Head of caudate nucleus (tissue), 42 donors: ENCODE results near the gene CIROP.
A peak's percentile ranks its signal among the peaks of the same experiment; 100 is the strongest.

Source experiments
- DNase-seq, 42 donors: peaks; one replicate each; pipeline versions ENCODE4 v3.0.0 to v3.0.0-alpha.2; 2020 to 2021; ENCODE audit warnings: mixed read lengths in 7 of 42
- intact Hi-C: fragments of 100-400 bp; cut with DNase I; formaldehyde crosslinking; loops from one replicate; pipeline ENCODE4 v1.15.0; 2022

CIROP gene

DNA sequence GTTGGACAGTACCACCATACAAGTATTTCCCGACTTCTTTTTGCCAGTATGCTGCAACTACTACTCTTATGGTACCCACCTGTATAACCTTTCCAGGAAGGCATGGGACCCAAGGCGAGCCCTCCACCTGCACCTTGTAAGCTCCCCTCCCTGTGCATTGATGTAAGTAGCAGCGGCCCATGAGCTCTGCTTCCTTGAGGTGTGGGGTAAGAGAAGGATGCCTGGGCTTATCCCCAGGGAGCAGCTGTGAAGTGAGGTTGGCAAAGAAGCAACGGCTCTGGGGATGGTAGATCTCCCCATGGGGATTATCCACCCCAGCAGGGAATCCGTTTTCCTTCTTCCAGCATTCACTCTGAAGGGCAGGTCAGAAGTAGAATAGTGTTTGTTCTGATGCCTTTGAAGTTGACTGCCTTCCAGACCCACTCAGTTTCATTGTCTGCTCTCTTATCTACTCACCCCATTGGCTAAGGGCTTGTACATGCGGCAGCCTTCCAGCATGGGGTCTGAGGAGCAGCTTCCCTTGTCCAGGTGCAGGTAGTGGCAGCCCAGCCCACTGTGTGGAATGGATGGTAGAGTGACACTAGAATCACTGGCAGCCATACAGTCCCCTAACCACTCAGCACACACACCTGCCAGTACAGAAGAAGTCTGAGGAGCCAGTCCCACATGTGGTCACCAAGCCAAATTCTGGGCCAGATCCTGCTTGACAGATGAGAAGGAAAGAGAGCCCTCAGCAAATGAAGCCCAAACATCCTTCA is 3.4 kb downstream of the CIROP start:
- intact Hi-C loops = no loop called here
- peak in 1 of 42 donors; percentile 0 for DNase-seq

- peak in 1 of 42 donors; percentile 1 for DNase-seq
- intact Hi-C loops = loop anchor here (10.0 kb wide), 1 partner anchor 205 kb away; the partner anchor contains the start of genes BCL2L2 and PPP1R3E
Observed at GRCh38 chr14:23099212-23099861, 5.5 kb downstream of the CIROP start.

DNA sequence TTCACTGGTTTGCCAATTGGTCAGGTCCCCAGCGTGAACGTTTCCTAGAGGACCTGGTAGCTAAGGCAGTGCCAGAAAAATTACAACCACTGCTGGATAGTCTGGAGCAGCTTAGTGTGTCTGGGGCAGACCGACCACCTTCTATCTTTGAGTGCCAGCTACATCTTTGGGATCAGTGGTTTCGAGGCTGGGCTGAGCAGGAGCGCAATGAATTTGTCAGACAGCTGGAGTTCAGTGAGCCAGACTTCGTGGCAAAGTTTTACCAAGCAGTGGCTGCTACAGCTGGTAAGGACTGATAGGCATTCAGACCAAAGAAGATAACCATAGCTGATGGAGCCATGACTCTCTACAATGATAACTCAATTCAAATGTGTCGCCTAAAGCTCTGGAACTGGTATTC is 7.0 kb downstream of the CIROP start:
- DNase-seq = no peak
- intact Hi-C loops = loop anchor here (10.0 kb wide), 1 partner anchor 207 kb away; the partner anchor contains the start of genes BCL2L2 and PPP1R3E

DNA sequence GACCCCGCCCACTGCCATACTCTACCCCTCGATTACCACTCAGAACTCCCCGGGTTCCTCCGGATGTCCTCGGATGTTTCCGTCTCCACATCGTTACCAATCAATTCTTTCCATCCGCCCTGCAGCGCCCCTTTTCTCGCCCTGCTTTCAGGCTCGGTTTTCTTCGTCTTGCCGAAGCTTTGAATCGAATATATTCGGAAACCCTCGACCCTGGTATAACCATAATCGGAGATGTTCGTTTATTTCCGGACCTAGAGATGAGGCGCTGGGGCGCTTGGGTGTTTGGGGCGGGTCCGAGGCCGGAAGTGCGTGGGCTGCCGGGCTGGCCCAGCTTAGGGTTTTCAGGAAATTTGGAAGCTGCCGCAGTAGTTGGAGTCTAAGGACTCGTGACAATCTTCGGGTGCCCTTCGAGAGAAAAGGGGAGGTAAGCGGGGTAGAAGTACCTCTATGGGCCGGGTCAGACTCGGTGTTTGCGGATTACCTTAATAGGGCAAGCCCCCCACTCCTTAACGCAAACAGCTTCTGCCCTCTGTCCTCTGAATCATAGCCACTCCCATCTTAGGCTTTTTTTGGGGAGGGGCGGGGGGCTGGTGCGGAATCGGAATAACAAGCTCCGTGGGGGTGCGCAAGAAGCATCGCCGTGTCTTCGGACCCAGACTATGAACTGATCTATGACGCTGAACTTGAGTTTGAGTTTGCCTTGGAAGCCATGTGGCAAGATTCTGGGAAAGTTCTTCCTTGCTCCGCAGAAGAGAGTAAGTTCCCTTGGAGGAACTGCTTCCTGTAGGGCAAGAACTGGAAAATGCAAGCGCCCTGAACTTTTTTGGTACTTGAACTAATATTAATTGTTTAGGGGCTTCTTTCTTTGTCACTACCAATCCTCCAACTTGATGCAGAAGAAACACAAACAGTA is 9.3 kb downstream of the CIROP start, which contains the start of gene C14orf119:
Gene C14orf119, plus strand, starts transcription at position 310 of the 913 bp plus-strand sequence. CDS start 2,154 bp downstream, outside the sequence.
- intact Hi-C loops = loop anchor here (10.0 kb wide), 1 partner anchor 209 kb away; the partner anchor contains the start of genes BCL2L2 and PPP1R3E
- peak; percentile 34 to 100 (median 100) for DNase-seq

DNA sequence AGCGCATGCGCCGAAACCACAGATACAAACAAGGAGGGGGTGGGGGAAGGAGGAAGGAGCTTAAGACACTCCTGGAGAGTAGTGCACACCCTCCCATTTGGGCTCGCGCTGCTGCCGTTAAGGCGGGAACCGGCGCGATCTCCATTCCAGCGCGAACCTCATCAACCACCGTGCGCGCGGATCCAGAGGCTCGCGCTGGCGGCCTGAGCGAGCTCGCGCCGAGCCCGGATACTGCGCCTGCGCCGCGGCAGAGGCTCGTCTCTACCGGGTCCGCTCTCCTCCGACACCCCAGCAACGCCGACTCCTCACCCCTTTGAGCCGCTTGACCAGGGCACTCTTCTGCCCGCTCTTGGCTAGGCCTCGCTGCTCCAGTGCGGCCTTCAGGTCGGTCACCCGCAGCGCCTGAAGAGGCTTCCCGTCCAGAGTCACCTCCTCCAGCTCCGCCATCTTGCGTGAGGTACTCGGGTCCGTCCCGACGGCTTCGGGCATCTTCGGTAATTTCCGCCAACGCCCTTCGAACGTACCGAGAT is 10.1 kb downstream of the CIROP start, which contains the start of gene ACIN1:
Gene ACIN1, minus strand, starts transcription at position 471 of the 530 bp plus-strand sequence. Its CDS starts 24 bp downstream, at position 447.
- peak in 41 of 42 donors; percentile 51 to 99 (median 75) for DNase-seq
- intact Hi-C loops = loop anchor here (10.0 kb wide), 1 partner anchor 210 kb away; the partner anchor contains the start of genes BCL2L2 and PPP1R3E

DNA sequence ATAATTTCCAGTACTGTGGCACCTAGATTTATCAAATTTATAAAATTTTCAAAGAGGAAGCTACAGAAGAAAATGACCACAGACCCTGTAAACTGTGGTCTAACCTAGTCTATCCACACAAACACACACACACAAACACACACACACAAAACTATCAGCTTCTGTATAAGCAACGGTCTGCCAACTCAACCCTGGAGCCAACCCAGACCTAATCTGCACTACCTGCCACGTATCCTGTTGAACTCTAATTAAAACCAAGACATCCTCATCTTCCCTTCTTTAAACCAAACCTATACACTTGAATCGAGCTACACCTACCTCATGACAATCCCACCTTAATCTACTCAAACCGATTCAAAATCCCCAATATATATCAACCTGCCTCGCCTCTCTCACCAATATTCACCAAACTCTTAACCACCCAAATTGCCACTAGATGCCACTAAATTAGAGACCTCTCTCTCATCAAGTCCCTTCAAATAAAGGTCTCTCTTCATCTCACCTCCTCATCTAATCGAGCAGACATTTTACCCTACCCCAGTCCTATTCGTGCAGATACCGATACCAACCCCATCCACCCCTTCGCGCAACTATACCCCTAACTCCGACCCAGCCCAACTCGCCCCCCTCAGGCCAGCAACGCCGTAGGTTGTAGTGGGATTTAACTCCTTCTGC is 10.7 kb downstream of the CIROP start:
- no peak for DNase-seq
- intact Hi-C loops = loop anchor here (10.0 kb wide), 1 partner anchor 211 kb away; the partner anchor contains the start of genes BCL2L2 and PPP1R3E

DNA sequence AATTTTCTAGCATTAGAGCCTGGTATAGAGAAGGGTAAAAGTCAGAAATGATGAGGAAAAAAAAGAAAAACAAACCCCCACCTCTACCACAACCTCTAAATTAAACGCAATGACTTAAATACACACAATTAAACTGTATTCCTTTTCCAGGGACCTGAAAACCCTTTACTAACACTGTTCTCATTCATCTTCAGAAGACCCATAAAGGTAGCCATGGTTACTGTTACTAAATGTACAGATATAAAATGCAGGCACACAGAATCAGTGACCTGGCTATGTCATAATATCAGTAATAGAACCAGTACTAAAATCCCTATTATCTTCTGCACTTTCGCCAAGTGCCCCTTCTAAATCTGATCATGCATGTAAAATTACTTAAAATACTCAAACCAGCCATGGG is 11.3 kb downstream of the CIROP start:
- intact Hi-C loops = loop anchor here (10.0 kb wide), 1 partner anchor 211 kb away; the partner anchor contains the start of genes BCL2L2 and PPP1R3E
- no peak for DNase-seq

DNA sequence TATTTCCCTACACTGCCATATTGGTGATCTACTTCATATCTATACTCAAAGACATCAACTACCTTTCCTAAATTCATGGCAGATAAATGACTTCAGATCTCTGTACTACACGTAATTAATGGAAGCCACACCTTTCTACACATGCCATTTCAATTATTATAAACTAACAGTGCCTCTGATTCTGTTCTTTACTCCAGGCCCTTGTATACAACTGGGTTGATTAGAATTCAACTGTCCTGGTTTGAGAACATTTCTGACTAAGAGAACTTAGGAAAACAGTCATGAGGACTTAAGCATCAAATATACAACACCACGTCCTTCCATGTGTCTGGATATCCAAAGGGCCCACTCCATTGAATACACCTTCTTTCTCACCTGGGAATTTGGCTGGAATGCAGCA is 11.7 kb downstream of the CIROP start:
- intact Hi-C loops = loop anchor here (10.0 kb wide), 1 partner anchor 212 kb away; the partner anchor contains the start of genes BCL2L2 and PPP1R3E

DNA sequence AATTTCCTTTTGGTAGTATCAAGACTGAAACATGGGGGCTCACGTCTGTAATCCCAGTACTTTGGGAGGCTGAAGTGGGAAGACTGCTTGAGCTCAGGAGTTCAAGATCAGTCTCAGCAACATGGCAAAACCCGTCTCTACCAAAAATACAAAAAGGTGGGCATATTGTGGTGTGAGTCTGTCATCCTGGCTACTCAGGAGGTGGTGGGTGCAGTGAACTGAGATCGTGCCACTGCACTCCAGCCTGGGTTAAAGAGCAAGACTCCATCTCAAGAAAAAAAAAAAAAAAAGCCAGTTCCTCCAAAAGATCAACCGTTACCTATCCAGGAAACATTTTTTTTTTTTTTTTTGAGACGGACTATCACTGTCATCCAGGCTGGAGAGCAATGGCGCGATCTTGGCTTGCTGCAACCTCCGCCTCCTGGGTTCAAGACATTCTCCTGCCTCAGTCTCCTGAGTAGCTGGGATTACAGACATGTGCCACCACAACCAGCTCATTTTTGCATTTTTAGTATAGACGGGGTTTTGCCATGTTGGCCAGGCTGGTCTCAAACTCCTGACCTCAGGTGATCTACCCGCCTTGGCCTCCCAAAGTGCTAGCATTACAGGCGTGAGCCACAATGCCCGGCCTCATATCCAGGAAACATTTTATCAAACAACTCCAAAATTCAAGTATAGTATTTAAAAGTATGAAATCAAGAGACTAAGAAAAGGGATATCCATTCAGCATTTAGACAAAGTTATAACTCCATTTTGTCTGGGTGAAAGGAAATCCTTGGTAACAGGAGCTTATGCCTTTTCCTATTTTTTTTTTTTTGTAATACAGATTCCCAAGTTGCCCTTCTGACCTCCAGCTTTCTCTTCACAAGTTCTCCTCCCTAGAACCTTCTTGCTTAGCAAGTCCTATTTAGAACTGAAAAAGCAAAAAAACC is 13.2 kb downstream of the CIROP start:
- intact Hi-C loops = loop anchor here (10.0 kb wide), 1 partner anchor 213 kb away; the partner anchor contains the start of genes BCL2L2 and PPP1R3E

More for the DNA sequence above, 11.7 kb downstream of the CIROP start:
- DNase-seq = no peak

GRCh38 chr14:23090254-23090636 is 14.5 kb downstream of the CIROP start:
- DNase-seq = no peak
- intact Hi-C loops = loop anchor here (10.0 kb wide), 1 partner anchor 215 kb away; the partner anchor contains the start of genes BCL2L2 and PPP1R3E

More for the DNA sequence above, 13.2 kb downstream of the CIROP start:
- DNase-seq = no peak

GRCh38 chr14:23089498-23090253 is 15.1 kb downstream of the CIROP start:
- no peak for DNase-seq
- intact Hi-C loops = loop anchor here (10.0 kb wide), 1 partner anchor 215 kb away; the partner anchor contains the start of genes BCL2L2 and PPP1R3E

DNA sequence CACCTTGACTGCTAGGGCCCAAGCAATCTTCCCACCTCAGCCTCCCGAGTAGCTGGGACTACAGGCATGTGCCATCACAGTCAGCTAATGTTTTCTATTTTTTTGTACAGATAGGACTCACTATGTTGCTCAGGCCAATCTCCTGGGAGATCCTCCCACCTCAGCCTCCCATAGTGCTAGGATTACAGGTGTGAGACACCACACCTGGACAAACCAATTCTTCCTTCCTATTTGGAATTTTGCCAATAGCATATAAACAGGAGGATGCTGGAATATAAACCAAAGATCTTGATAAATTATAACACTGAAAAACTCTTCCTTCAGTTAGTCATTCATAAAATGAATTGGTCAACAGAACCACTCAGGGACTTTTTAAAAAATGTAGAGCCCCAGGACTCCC is 18.2 kb downstream of the CIROP start:
- DNase-seq = no peak
- intact Hi-C loops = no loop called here

DNA sequence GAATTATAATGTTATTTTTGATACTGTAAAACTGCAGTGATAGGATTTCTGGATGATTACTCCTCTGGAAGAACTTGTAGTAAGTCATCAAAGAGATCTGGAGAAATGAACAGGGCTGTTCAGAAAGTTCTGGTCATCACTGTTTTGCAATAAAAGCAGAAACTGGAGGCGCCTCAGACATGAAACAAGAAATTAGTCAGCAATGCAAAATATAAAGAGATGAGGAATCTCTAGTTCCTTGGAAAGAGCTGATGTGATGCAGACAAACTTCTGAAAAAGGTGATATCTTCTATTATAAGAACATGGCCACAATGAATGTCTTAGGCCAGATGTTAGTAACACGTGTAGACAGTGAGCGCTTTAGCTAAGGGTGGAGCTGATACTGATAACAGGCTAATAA is 19.3 kb downstream of the CIROP start:
- intact Hi-C loops = no loop called here
- no peak for DNase-seq

DNA sequence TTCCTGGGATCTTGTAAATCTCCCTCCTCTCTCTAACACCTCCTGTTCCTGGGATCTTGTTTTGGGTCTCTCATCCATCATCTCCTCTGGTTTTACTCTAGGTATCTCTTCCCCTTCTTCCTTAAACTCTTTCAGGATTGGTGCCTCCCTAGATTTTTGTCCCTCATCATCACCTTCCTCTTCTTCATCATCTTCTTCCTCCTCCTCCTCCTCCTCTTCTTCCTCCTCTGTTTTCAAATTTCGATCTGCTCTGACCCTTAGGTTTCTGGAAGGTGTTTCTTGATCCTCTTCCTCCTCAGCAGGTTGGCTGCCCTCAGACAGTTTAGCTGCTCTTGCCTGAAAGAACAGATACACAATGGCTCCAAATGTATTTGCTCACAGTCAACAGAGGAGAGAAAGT is 24.3 kb downstream of the CIROP start:
- no peak for DNase-seq
- intact Hi-C loops = no loop called here

GRCh38 chr14:23079716-23080115 is 25.1 kb downstream of the CIROP start:
- DNase-seq = no peak
- intact Hi-C loops = loop anchor here (10.0 kb wide), 1 partner anchor 105 kb away; the partner anchor contains the start of gene SLC7A8
